Neural cell (in vitro differentiated cells): ENCODE results near the gene ABHD17A. TPM values are rescaled to one million over a fixed set of nuclear protein-coding genes. Genes with fewer than 3 reads are reported as not detected.
A peak's percentile ranks its signal among the peaks of the same experiment; 100 is the strongest.

Experiments
- H2AFZ ChIP-seq: fragments of 200-600, 300-800 bp; sonication (generic), shearing (Covaris generic); 2 replicates; pipeline ENCODE4 v1.6.0; 2014; ENCODE audit warnings: low read depth, mild to moderate bottlenecking, antibody characterized with exemption, low read length, moderate library complexity
- H3F3A ChIP-seq: fragments of 200-600 bp; shearing (Covaris generic); 2 replicates; pipeline ENCODE4 v1.6.1; 2016; ENCODE audit warnings: mild to moderate bottlenecking, moderate library complexity, mixed read lengths, antibody characterized with exemption, low read length; ENCODE audit not compliant: insufficient read depth, poor library complexity, severe bottlenecking
- H3K27ac ChIP-seq: fragments of 200-600, 300-800 bp; sonication (generic), shearing (Covaris generic); 2 replicates; pipeline ENCODE4 v1.5.1; 2014; ENCODE audit warnings: mild to moderate bottlenecking, low read length, moderate library complexity
- H3K27me3 ChIP-seq: fragments of 300-800, 200-600 bp; sonication (generic), shearing (Covaris generic); 2 replicates; pipeline ENCODE4 v1.6.0; 2014; ENCODE audit warnings: mild to moderate bottlenecking, low read depth, low read length, moderate library complexity; ENCODE audit not compliant: insufficient read depth
- H3K36me3 ChIP-seq: fragments of 300-800, 200-600 bp; sonication (generic), shearing (Covaris generic); 2 replicates; pipeline ENCODE4 v1.5.1; 2014; ENCODE audit warnings: mild to moderate bottlenecking, antibody characterized with exemption, low read length, moderate library complexity; ENCODE audit not compliant: insufficient read depth
- H3K4me2 ChIP-seq: fragments of 300-800, 200-600 bp; sonication (generic), shearing (Covaris generic); 2 replicates; pipeline ENCODE4 v1.6.0; 2014; ENCODE audit warnings: mild to moderate bottlenecking, low read length
- H3K4me3 ChIP-seq: fragments of 300-800, 200-600 bp; sonication (generic), shearing (Covaris generic); 2 replicates; pipeline ENCODE4 v1.5.1; 2014; ENCODE audit warnings: mild to moderate bottlenecking, low read length, moderate library complexity
- H3K79me2 ChIP-seq: fragments of 200-600 bp; shearing (Covaris generic); replicated peaks from 2 replicates; pipeline ENCODE4 v1.6.0; 2014; ENCODE audit warnings: mild to moderate bottlenecking, low read length, moderate library complexity; ENCODE audit not compliant: insufficient read depth
- H3K9ac ChIP-seq: fragments of 300-800, 200-600 bp; sonication (generic), shearing (Covaris generic); 2 replicates; pipeline ENCODE4 v1.6.1; 2016; ENCODE audit warnings: mild to moderate bottlenecking, low read length, mixed read lengths
- H3K9me2 ChIP-seq: fragments of 200-600 bp; shearing (Covaris generic); 2 replicates; pipeline ENCODE4 v1.6.1; 2016; ENCODE audit warnings: mild to moderate bottlenecking, low read length, mixed read lengths; ENCODE audit not compliant: insufficient read depth
- H3K9me3 ChIP-seq: fragments of 200-600, 300-800 bp; sonication (generic), shearing (Covaris generic); 2 replicates; pipeline ENCODE4 v1.6.1; 2016; ENCODE audit warnings: mild to moderate bottlenecking, mixed run types, low read length, moderate library complexity, mixed read lengths
- H4K20me1 ChIP-seq: fragments of 200-600 bp; shearing (Covaris generic); 2 replicates; pipeline ENCODE4 v1.6.1; 2016; ENCODE audit warnings: mild to moderate bottlenecking, mixed run types; ENCODE audit not compliant: insufficient read depth
- EP300 ChIP-seq: fragments of 450-650 bp; conservative IDR thresholded peaks from 2 replicates; pipeline ENCODE4 v1.6.1; 2014; ENCODE audit warnings: antibody characterized with exemption, mild to moderate bottlenecking, moderate library complexity; ENCODE audit not compliant: poor library complexity, severe bottlenecking
- EZH2 ChIP-seq: fragments of 200-600, 300-800 bp; shearing (Covaris generic), sonication (generic); IDR thresholded peaks from 2 replicates; pipeline ENCODE4 v1.6.1; 2014; ENCODE audit warnings: antibody characterized with exemption, low read length, borderline replicate concordance, mild to moderate bottlenecking; ENCODE audit not compliant: insufficient read depth, poor library complexity, severe bottlenecking
- MXI1 ChIP-seq: fragments of 450-650 bp; conservative IDR thresholded peaks from 2 replicates; pipeline ENCODE4 v1.6.1; 2014; ENCODE audit warnings: antibody characterized with exemption, mild to moderate bottlenecking; ENCODE audit not compliant: poor library complexity, severe bottlenecking
- POLR2AphosphoS5 ChIP-seq: IDR thresholded peaks from 2 replicates; pipeline ENCODE4 v1.6.1; 2012
- RAD21 ChIP-seq: fragments of 450-650 bp; conservative IDR thresholded peaks from 2 replicates; pipeline ENCODE4 v1.6.1; 2014; ENCODE audit warnings: antibody characterized with exemption, mild to moderate bottlenecking, moderate library complexity
- SMC3 ChIP-seq: fragments of 450-650 bp; conservative IDR thresholded peaks from 2 replicates; pipeline ENCODE4 v1.6.1; 2014; ENCODE audit warnings: antibody characterized with exemption, mild to moderate bottlenecking, moderate library complexity; ENCODE audit not compliant: poor library complexity
- TAF1 ChIP-seq: IDR thresholded peaks from 2 replicates; pipeline ENCODE4 v1.6.1; 2012; ENCODE audit warnings: low read depth
- polyA plus RNA-seq: library from polyadenylated mRNA; depleted of rRNA; stranded (reverse); fragments of >200 nt; gene quantifications from 2 replicates; pipeline ENCODE4 v1.2.3, GENCODE V29; 2014
- TF ChIP-seq, protein P1 (sequence below): fragments of 450-650 bp; IDR thresholded peaks from 2 replicates; pipeline ENCODE4 v1.5.1; 2014; ENCODE audit warnings: antibody characterized with exemption, mild to moderate bottlenecking, moderate library complexity; ENCODE audit not compliant: poor library complexity, severe bottlenecking
- TF ChIP-seq, protein P2 (sequence below): IDR thresholded peaks from 2 replicates; pipeline ENCODE4 v1.6.1; 2012; ENCODE audit warnings: borderline replicate concordance

Gene ABHD17A
- polyA plus RNA-seq, 1 donor from 2014 or later: 116 TPM

DNA sequence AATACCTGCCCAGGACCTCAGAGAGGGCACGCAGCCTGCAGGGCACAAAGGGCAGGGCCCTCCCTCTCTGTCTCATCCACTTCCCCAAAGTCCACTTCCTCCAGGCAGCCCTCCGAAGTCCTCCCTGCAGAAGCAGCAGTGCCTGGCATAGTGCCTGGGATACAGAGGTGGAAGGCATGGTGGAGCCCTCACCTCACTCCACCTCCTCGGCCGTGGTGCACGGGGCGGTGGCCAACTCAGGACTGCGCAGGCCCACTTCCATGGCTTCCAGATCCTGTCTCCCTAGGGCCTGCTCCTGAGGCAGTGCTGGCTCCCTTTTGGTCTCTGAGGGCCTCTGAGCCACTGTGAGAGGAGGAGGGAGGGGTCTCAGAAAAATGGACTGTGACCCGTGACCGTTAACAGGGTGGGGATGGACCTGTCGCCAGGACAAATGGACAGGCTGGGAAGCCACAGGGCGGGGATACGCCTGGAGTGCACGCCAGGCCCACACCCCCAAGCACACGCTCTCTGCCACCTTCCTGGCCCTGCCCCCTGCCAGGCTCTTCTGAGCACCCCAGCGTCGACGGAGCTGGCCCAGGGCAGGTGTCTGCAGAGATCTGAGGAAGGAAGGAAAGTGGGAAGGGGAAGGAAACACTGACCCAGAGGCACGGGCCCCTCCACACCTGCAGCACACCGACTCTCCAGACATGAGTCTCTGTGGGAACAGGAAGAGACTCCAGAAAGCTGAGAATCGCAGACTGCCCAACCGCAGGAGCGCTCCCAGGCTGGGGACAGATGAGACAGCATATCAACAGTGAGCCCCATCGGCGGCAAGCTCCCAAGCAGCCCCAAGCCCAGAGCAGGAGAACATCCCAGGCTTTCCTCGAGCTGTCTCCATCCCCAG, 45.4 kb downstream of the ABHD17A start:
- H3K9me3 ChIP-seq: no peaks in the 10 kb centered on the region
- H3K27me3 ChIP-seq: no peaks in the 10 kb centered on the region
- H3K9ac ChIP-seq: no peak overlapping the region
- H3K4me2 ChIP-seq: no peak overlapping the region
- no peaks in the 10 kb centered on the region for H3K36me3 ChIP-seq
- no peaks in the 10 kb centered on the region for H3F3A ChIP-seq
- H2AFZ ChIP-seq: no peak overlapping the region
- no peaks in the 10 kb centered on the region for H3K9me2 ChIP-seq
- H3K27ac ChIP-seq: no peak overlapping the region
- peaks cover 2% of the 10 kb centered on the region for H3K79me2 ChIP-seq
- H4K20me1 ChIP-seq: no peaks in the 10 kb centered on the region
- H3K4me3 ChIP-seq: no peak overlapping the region
- TF ChIP-seq TAF1 (no peak), EZH2 (no peak), POLR2AphosphoS5 (no peak), EP300 (no peak), RAD21 (no peak), MXI1 (no peak), SMC3 (no peak)
- TF ChIP-seq, protein P1, sequence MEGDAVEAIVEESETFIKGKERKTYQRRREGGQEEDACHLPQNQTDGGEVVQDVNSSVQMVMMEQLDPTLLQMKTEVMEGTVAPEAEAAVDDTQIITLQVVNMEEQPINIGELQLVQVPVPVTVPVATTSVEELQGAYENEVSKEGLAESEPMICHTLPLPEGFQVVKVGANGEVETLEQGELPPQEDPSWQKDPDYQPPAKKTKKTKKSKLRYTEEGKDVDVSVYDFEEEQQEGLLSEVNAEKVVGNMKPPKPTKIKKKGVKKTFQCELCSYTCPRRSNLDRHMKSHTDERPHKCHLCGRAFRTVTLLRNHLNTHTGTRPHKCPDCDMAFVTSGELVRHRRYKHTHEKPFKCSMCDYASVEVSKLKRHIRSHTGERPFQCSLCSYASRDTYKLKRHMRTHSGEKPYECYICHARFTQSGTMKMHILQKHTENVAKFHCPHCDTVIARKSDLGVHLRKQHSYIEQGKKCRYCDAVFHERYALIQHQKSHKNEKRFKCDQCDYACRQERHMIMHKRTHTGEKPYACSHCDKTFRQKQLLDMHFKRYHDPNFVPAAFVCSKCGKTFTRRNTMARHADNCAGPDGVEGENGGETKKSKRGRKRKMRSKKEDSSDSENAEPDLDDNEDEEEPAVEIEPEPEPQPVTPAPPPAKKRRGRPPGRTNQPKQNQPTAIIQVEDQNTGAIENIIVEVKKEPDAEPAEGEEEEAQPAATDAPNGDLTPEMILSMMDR: no peak
- TF ChIP-seq, protein P2, sequence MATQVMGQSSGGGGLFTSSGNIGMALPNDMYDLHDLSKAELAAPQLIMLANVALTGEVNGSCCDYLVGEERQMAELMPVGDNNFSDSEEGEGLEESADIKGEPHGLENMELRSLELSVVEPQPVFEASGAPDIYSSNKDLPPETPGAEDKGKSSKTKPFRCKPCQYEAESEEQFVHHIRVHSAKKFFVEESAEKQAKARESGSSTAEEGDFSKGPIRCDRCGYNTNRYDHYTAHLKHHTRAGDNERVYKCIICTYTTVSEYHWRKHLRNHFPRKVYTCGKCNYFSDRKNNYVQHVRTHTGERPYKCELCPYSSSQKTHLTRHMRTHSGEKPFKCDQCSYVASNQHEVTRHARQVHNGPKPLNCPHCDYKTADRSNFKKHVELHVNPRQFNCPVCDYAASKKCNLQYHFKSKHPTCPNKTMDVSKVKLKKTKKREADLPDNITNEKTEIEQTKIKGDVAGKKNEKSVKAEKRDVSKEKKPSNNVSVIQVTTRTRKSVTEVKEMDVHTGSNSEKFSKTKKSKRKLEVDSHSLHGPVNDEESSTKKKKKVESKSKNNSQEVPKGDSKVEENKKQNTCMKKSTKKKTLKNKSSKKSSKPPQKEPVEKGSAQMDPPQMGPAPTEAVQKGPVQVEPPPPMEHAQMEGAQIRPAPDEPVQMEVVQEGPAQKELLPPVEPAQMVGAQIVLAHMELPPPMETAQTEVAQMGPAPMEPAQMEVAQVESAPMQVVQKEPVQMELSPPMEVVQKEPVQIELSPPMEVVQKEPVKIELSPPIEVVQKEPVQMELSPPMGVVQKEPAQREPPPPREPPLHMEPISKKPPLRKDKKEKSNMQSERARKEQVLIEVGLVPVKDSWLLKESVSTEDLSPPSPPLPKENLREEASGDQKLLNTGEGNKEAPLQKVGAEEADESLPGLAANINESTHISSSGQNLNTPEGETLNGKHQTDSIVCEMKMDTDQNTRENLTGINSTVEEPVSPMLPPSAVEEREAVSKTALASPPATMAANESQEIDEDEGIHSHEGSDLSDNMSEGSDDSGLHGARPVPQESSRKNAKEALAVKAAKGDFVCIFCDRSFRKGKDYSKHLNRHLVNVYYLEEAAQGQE: no peak

DNA sequence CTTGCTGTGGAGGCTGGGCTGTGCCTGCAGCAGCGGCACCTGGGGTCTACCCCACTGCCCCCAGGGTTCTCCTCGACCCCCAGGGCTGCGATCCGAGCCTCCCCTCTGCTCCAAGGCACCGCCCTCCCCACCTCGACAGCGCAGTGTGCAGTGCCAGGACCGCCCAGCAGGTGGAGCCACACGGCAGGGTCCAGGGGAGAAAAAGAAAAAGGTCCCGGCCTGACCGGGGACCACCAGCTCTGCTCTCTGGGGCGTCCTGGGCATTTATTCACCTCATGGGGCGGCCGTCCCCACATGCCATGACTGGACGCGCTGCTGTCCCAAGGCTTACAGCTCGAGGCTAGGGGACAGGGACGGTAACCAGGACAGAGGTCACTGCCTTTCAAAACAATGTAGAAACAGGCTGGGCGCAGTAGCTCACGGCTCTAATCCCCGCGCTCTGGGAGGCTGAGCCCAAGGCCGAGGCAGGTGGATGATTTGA, 47.6 kb downstream of the ABHD17A start:
- Histone ChIP-seq H3K4me2 (no peak overlapping the region), H3K36me3 (no peaks in the 10 kb centered on the region), H3F3A (no peaks in the 10 kb centered on the region), H3K27me3 (no peaks in the 10 kb centered on the region), H3K4me3 (no peak overlapping the region), H3K9me2 (no peaks in the 10 kb centered on the region), H4K20me1 (no peaks in the 10 kb centered on the region), H3K79me2 (no peaks in the 10 kb centered on the region), H3K9me3 (no peaks in the 10 kb centered on the region), H2AFZ (no peak overlapping the region), H3K9ac (no peak overlapping the region), H3K27ac (no peak overlapping the region)
- peak; percentile 42 for TF ChIP-seq RAD21
- TF ChIP-seq MXI1: no peak
- TF ChIP-seq, protein P2: no peak
- TF ChIP-seq TAF1: no peak
- TF ChIP-seq EZH2: no peak
- TF ChIP-seq EP300: no peak
- TF ChIP-seq POLR2AphosphoS5: no peak
- peak; percentile 53 for TF ChIP-seq SMC3
- TF ChIP-seq, protein P1: peak; percentile 82
